ENCODE measurements around the gene TRPC4AP.

Gene TRPC4AP

GRCh38 chr20:34955231-34956040 is 137.2 kb downstream of the TRPC4AP start, which contains the start of the genes GSS and MYH7B:
GSS (minus strand) TSS chr20:34955806; CDS start chr20:34951852, 3,954 bp downstream.
MYH7B (plus strand) TSS chr20:34955868; CDS start chr20:34978006, 22,138 bp downstream.
- peak; percentile 98 for DNase-seq (ENCODE audit: low read depth, low spot score)
- Histone ChIP-seq H3K27me3 (ENCODE audit: insufficient read depth, insufficient read length) (no peaks in the 10 kb centered on the region), H3K36me3 (ENCODE audit: insufficient read depth, insufficient read length, low read length) (peaks cover 9% of the 10 kb centered on the region), H3K9ac (ENCODE audit: insufficient read length, low read depth) (peak within 1 kb of the TSS; percentile 93), H3K9me3 (ENCODE audit: insufficient read depth, low read length) (peaks cover 3% of the 10 kb centered on the region; the same call in 1 of the 2 replicates), H3K4me1 (ENCODE audit: insufficient read depth, insufficient read length) (peaks cover 2% of the 10 kb centered on the region), H3K4me3 (ENCODE audit: insufficient read length, low read depth) (peak within 1 kb of the TSS; percentile 77)
- TF ChIP-seq YY1 (IDR thresholded peaks at IDR 0.05; ENCODE audit: insufficient read depth, insufficient read length) (no peak), ZNF274 (IDR thresholded peaks at IDR 0.05; ENCODE audit: low read depth, low read length) (no peak), SUZ12 (IDR thresholded peaks at IDR 0.05; ENCODE audit: extremely low read depth, insufficient read depth, insufficient read length) (no peak)

- DNase-seq (ENCODE audit: low read depth, low spot score): no peak
- H3K4me3 ChIP-seq (ENCODE audit: insufficient read length, low read depth): peak overlapping the region; percentile 77
- H3K4me1 ChIP-seq (ENCODE audit: insufficient read depth, insufficient read length): peaks cover 2% of the 10 kb centered on the region
- peak overlapping the region; percentile 93 for H3K9ac ChIP-seq (ENCODE audit: insufficient read length, low read depth)
- peaks cover 3% of the 10 kb centered on the region; the same call in 1 of the 2 replicates for H3K9me3 ChIP-seq (ENCODE audit: insufficient read depth, low read length)
- no peak for TF ChIP-seq ZNF274 (IDR thresholded peaks at IDR 0.05; ENCODE audit: low read depth, low read length)
- no peak for TF ChIP-seq SUZ12 (IDR thresholded peaks at IDR 0.05; ENCODE audit: extremely low read depth, insufficient read depth, insufficient read length)
- no peak for TF ChIP-seq YY1 (IDR thresholded peaks at IDR 0.05; ENCODE audit: insufficient read depth, insufficient read length)
- H3K27me3 ChIP-seq (ENCODE audit: insufficient read depth, insufficient read length): no peaks in the 10 kb centered on the region
- peaks cover 14% of the 10 kb centered on the region for H3K36me3 ChIP-seq (ENCODE audit: insufficient read depth, insufficient read length, low read length)
Measured at GRCh38 chr20:34954904-34955230, 137.7 kb downstream of the TRPC4AP start.

GRCh38 chr20:34953960-34954359 is 138.6 kb downstream of the TRPC4AP start:
- Histone ChIP-seq H3K4me3 (ENCODE audit: insufficient read length, low read depth) (no peak overlapping the region), H3K36me3 (ENCODE audit: insufficient read depth, insufficient read length, low read length) (peaks cover 14% of the 10 kb centered on the region), H3K27me3 (ENCODE audit: insufficient read depth, insufficient read length) (no peaks in the 10 kb centered on the region), H3K9ac (ENCODE audit: insufficient read length, low read depth) (no peak overlapping the region), H3K4me1 (ENCODE audit: insufficient read depth, insufficient read length) (peaks cover 2% of the 10 kb centered on the region), H3K9me3 (ENCODE audit: insufficient read depth, low read length) (peaks cover 3% of the 10 kb centered on the region; the same call in 1 of the 2 replicates)
- TF ChIP-seq YY1 (IDR thresholded peaks at IDR 0.05; ENCODE audit: insufficient read depth, insufficient read length) (no peak), SUZ12 (IDR thresholded peaks at IDR 0.05; ENCODE audit: extremely low read depth, insufficient read depth, insufficient read length) (no peak), ZNF274 (IDR thresholded peaks at IDR 0.05; ENCODE audit: low read depth, low read length) (no peak)
- no peak for DNase-seq (ENCODE audit: low read depth, low spot score)

GRCh38 chr20:34952671-34953070 is 139.9 kb downstream of the TRPC4AP start:
- Histone ChIP-seq H3K9ac (ENCODE audit: insufficient read length, low read depth) (no peak overlapping the region), H3K9me3 (ENCODE audit: insufficient read depth, low read length) (peaks cover 3% of the 10 kb centered on the region; the same call in 1 of the 2 replicates), H3K4me1 (ENCODE audit: insufficient read depth, insufficient read length) (peaks cover 2% of the 10 kb centered on the region), H3K4me3 (ENCODE audit: insufficient read length, low read depth) (no peak overlapping the region), H3K27me3 (ENCODE audit: insufficient read depth, insufficient read length) (no peaks in the 10 kb centered on the region), H3K36me3 (ENCODE audit: insufficient read depth, insufficient read length, low read length) (peaks cover 14% of the 10 kb centered on the region)
- no peak for DNase-seq (ENCODE audit: low read depth, low spot score)
- TF ChIP-seq ZNF274 (IDR thresholded peaks at IDR 0.05; ENCODE audit: low read depth, low read length): no peak
- TF ChIP-seq SUZ12 (IDR thresholded peaks at IDR 0.05; ENCODE audit: extremely low read depth, insufficient read depth, insufficient read length): no peak
- no peak for TF ChIP-seq YY1 (IDR thresholded peaks at IDR 0.05; ENCODE audit: insufficient read depth, insufficient read length)

Data from NT2/D1 (cell line).